ENCODE results near the gene USP7.
A peak's percentile ranks its signal among the peaks of the same experiment; 100 is the strongest.

USP7 gene

GRCh38 chr16:8955828-8956227 lies 7.9 kb downstream of the USP7 start:
- H3K4me3 ChIP-seq, result no peak overlapping the region
- peaks cover 95% of the 10 kb centered on the region for H3K4me1 ChIP-seq
- H3K9ac ChIP-seq, result no peak overlapping the region
- H4K20me1 ChIP-seq, result peaks cover 99% of the 10 kb centered on the region
- H3K4me2 ChIP-seq, result peak overlapping the region; percentile 89; the same call in 1 of the 2 replicates
- no peak overlapping the region for H3K27ac ChIP-seq
- peaks cover 20% of the 10 kb centered on the region for H3K36me3 ChIP-seq
- no peaks in the 10 kb centered on the region for H3K27me3 ChIP-seq
- TF ChIP-seq Cebpa-rat (IDR thresholded peaks at IDR 0.05), result no peak
- no peaks in the 10 kb centered on the region for H3K9me3 ChIP-seq

- Histone ChIP-seq H3K9ac (no peak overlapping the region), H3K27me3 (no peaks in the 10 kb centered on the region), H3K4me2 (peak overlapping the region; percentile 65), H3K36me3 (peaks cover 20% of the 10 kb centered on the region), H4K20me1 (peaks cover 99% of the 10 kb centered on the region), H3K4me1 (peaks cover 95% of the 10 kb centered on the region), H3K9me3 (no peaks in the 10 kb centered on the region), H3K4me3 (no peak overlapping the region), H3K27ac (no peak overlapping the region)
- no peak for TF ChIP-seq Cebpa-rat (IDR thresholded peaks at IDR 0.05)
These were observed 10.6 kb downstream of the USP7 start for GRCh38 chr16:8953064-8953463.

- TF ChIP-seq Cebpa-rat (IDR thresholded peaks at IDR 0.05), result no peak
- H3K4me3 ChIP-seq, result no peak overlapping the region; the same call in 1 of the 2 replicates
- H3K9ac ChIP-seq, result no peak overlapping the region
- no peak overlapping the region for H3K27ac ChIP-seq
- peaks cover 99% of the 10 kb centered on the region for H4K20me1 ChIP-seq
- H3K27me3 ChIP-seq, result no peaks in the 10 kb centered on the region
- H3K4me1 ChIP-seq, result peaks cover 95% of the 10 kb centered on the region
- H3K9me3 ChIP-seq, result no peaks in the 10 kb centered on the region
- peak overlapping the region; percentile 65 for H3K4me2 ChIP-seq
- peaks cover 20% of the 10 kb centered on the region for H3K36me3 ChIP-seq
These were observed 11.4 kb downstream of the USP7 start for GRCh38 chr16:8952281-8952751.

- Histone ChIP-seq H3K36me3 (peaks cover 22% of the 10 kb centered on the region), H3K4me2 (peak overlapping the region; percentile 65), H4K20me1 (peaks cover 99% of the 10 kb centered on the region), H3K9me3 (no peaks in the 10 kb centered on the region), H3K27me3 (no peaks in the 10 kb centered on the region), H3K9ac (0 out of 2 replicates have a peak overlapping the region, but pooled peaks have one; percentile 2), H3K4me3 (no peak overlapping the region; the same call in 1 of the 2 replicates), H3K27ac (no peak overlapping the region), H3K4me1 (peaks cover 95% of the 10 kb centered on the region)
- no peak for TF ChIP-seq Cebpa-rat (IDR thresholded peaks at IDR 0.05)
These were observed 12.0 kb downstream of the USP7 start for GRCh38 chr16:8951447-8952280.

GRCh38 chr16:8950580-8951077 lies 13.1 kb downstream of the USP7 start:
- Histone ChIP-seq H3K4me3 (no peak overlapping the region), H3K27ac (no peak overlapping the region), H3K9me3 (no peaks in the 10 kb centered on the region), H4K20me1 (peaks cover 99% of the 10 kb centered on the region), H3K36me3 (peaks cover 23% of the 10 kb centered on the region), H3K27me3 (no peaks in the 10 kb centered on the region), H3K4me2 (peak overlapping the region; percentile 65), H3K9ac (peak overlapping the region; percentile 9; the same call in 1 of the 2 replicates), H3K4me1 (peaks cover 95% of the 10 kb centered on the region)
- no peak for TF ChIP-seq Cebpa-rat (IDR thresholded peaks at IDR 0.05)

GRCh38 chr16:8949536-8950418 lies 13.9 kb downstream of the USP7 start:
- H3K36me3 ChIP-seq, result peaks cover 23% of the 10 kb centered on the region
- no peak for TF ChIP-seq Cebpa-rat (IDR thresholded peaks at IDR 0.05)
- H3K4me3 ChIP-seq, result no peak overlapping the region
- no peak overlapping the region for H3K9ac ChIP-seq
- H3K27ac ChIP-seq, result no peak overlapping the region
- H3K9me3 ChIP-seq, result no peaks in the 10 kb centered on the region
- H3K4me2 ChIP-seq, result peak overlapping the region; percentile 65
- peaks cover 99% of the 10 kb centered on the region for H4K20me1 ChIP-seq
- peaks cover 95% of the 10 kb centered on the region for H3K4me1 ChIP-seq
- H3K27me3 ChIP-seq, result no peaks in the 10 kb centered on the region

- Histone ChIP-seq H3K36me3 (peaks cover 16% of the 10 kb centered on the region; the same call in 1 of the 2 replicates), H3K9me3 (no peaks in the 10 kb centered on the region), H3K27ac (no peak overlapping the region), H3K4me3 (no peak overlapping the region), H4K20me1 (peaks cover 99% of the 10 kb centered on the region), H3K4me2 (peak overlapping the region; percentile 65), H3K27me3 (no peaks in the 10 kb centered on the region), H3K4me1 (peaks cover 96% of the 10 kb centered on the region), H3K9ac (no peak overlapping the region)
- TF ChIP-seq Cebpa-rat (IDR thresholded peaks at IDR 0.05), result no peak
These were observed 14.9 kb downstream of the USP7 start for GRCh38 chr16:8948831-8949230.

GRCh38 chr16:8948069-8948593 lies 15.6 kb downstream of the USP7 start:
- no peaks in the 10 kb centered on the region for H3K27me3 ChIP-seq
- peak overlapping the region; percentile 65 for H3K4me2 ChIP-seq
- H4K20me1 ChIP-seq, result peaks cover 100% of the 10 kb centered on the region
- H3K36me3 ChIP-seq, result peaks cover 14% of the 10 kb centered on the region; the same call in 1 of the 2 replicates
- TF ChIP-seq Cebpa-rat (IDR thresholded peaks at IDR 0.05), result no peak
- no peak overlapping the region for H3K4me3 ChIP-seq
- no peaks in the 10 kb centered on the region for H3K9me3 ChIP-seq
- no peak overlapping the region for H3K9ac ChIP-seq
- H3K27ac ChIP-seq, result no peak overlapping the region
- peaks cover 100% of the 10 kb centered on the region for H3K4me1 ChIP-seq

- TF ChIP-seq Cebpa-rat (IDR thresholded peaks at IDR 0.05), result no peak
- Histone ChIP-seq H3K9me3 (no peaks in the 10 kb centered on the region), H3K4me2 (peak overlapping the region; percentile 79), H3K4me1 (peaks cover 99% of the 10 kb centered on the region), H3K27ac (no peak overlapping the region), H3K4me3 (no peak overlapping the region), H3K27me3 (no peaks in the 10 kb centered on the region), H3K9ac (no peak overlapping the region), H3K36me3 (0 out of 2 replicates have a peak, but pooled peaks cover 3% of the 10 kb centered on the region), H4K20me1 (peaks cover 100% of the 10 kb centered on the region)
These were observed 17.2 kb downstream of the USP7 start for GRCh38 chr16:8946544-8946943.
